ENCODE data around the gene ELAPOR1. TPM values are rescaled to one million over a fixed set of nuclear protein-coding genes. Genes with fewer than 3 reads are reported as not detected.

Gene ELAPOR1
- total and polyA plus RNA-seq, 8 donors = 46.9 to 186 (median 143) TPM

DNA sequence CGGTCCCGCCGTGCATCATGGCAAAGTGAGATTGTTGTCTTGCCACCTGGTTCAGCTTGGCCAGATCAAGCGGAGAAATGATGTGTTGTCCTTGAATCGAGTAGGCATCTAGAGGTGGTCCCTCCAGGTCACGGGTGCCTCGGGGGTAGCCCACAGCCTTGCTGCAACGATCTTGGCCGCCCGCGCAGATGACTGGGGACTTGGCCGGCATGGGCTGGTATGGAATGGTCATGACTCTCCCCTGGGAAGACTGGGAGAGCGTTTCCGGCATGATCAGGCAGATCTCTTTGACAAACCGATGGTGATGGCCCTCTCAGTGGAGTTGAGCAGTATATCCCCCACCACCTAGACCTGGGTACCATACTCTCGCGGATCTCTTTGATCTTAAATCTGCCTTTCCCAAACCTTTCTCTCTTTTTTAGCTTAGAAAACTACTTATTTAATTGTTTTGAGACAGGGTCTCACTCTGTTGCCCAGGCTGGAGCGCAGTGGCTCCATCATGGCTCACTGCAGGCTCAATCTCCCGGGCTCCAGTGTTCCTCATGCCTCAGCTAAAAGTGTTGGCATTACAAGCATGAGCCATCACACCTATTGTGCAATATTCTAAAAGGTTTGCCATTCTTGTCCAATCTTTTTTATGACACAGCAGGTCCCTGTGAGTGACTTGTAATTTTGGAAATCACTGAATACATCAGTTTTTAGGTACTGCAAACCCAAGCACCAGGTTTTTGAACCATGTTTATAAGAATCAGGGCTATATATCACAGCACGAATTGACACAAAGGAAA is 9.4 kb upstream of the ELAPOR1 start:
- ATAC-seq (no peak), DNase-seq (no peak), FAIRE-seq (no peak)
- intact Hi-C loops (cut with DNase I) = loop anchor here in 1 of 3 donors (10.0 kb wide), 1 partner anchor 90 kb away; no protein-coding TSS in a partner anchor
- Histone ChIP-seq H3K36me3 (no peaks in the 10 kb centered on the region), H3K9me3 (no peaks in the 10 kb centered on the region), H3K4me3 (no peak overlapping the region), H3K27me3 (no peaks in the 10 kb centered on the region), H3K27ac (no peak overlapping the region), H3K4me1 (peaks cover 0 to 10% (median 0%) of the 10 kb centered on the region in 3 donors)
- 88 to 90% methylated on average over 20 of the region's 20 CpGs for WGBS, 2 donors
- TF ChIP-seq CTCF (IDR thresholded peaks at IDR 0.05) = no peak

- ATAC-seq (no peak), DNase-seq (no peak), FAIRE-seq (no peak)
- WGBS, 2 donors = 52 to 59% methylated on average over 4 of the region's 4 CpGs
- intact Hi-C loops (cut with DNase I) = loop anchor here in 1 of 3 donors (10.0 kb wide), 1 partner anchor 89 kb away; no protein-coding TSS in a partner anchor
- H3K4me3 ChIP-seq = no peak overlapping the region
- peaks cover 0 to 9% (median 0%) of the 10 kb centered on the region in 3 donors for H3K4me1 ChIP-seq
- no peaks in the 10 kb centered on the region for H3K36me3 ChIP-seq
- H3K9me3 ChIP-seq = no peaks in the 10 kb centered on the region
- no peak for TF ChIP-seq CTCF (IDR thresholded peaks at IDR 0.05)
- no peak overlapping the region for H3K27ac ChIP-seq
- H3K27me3 ChIP-seq = no peaks in the 10 kb centered on the region
These were observed 8.0 kb upstream of the ELAPOR1 start for GRCh38 chr1:109105881-109106280.

- DNase-seq (no peak), ATAC-seq (no peak), FAIRE-seq (no peak)
- peaks cover 0 to under 1% (median 0%) of the 10 kb centered on the region in 3 donors for H3K4me1 ChIP-seq
- intact Hi-C loops (cut with DNase I) = loop anchor here in 1 of 3 donors (10.0 kb wide), 1 partner anchor 87 kb away; no protein-coding TSS in a partner anchor
- 83 to 88% methylated on average over 7 of the region's 7 CpGs for WGBS, 2 donors
- H3K36me3 ChIP-seq = no peaks in the 10 kb centered on the region
- no peak for TF ChIP-seq CTCF (IDR thresholded peaks at IDR 0.05)
- no peak overlapping the region for H3K27ac ChIP-seq
- no peaks in the 10 kb centered on the region for H3K27me3 ChIP-seq
- no peaks in the 10 kb centered on the region for H3K9me3 ChIP-seq
- H3K4me3 ChIP-seq = no peak overlapping the region
These were observed 6.1 kb upstream of the ELAPOR1 start for GRCh38 chr1:109107785-109108184.

- FAIRE-seq (no peak), ATAC-seq (no peak), DNase-seq (no peak)
- WGBS, 2 donors = 70 to 76% methylated on average over 3 of the region's 3 CpGs
- TF ChIP-seq CTCF (IDR thresholded peaks at IDR 0.05) = no peak
- H3K27me3 ChIP-seq = no peaks in the 10 kb centered on the region
- H3K9me3 ChIP-seq = no peaks in the 10 kb centered on the region
- no peaks in the 10 kb centered on the region for H3K36me3 ChIP-seq
- H3K27ac ChIP-seq = no peak overlapping the region
- H3K4me1 ChIP-seq = peaks cover 0 to 10% (median 0%) of the 10 kb centered on the region in 3 donors
- H3K4me3 ChIP-seq = no peak overlapping the region
- intact Hi-C loops (cut with DNase I) = loop anchor here in 1 of 3 donors (10.0 kb wide), 1 partner anchor 85 kb away; no protein-coding TSS in a partner anchor
These were observed 4.0 kb upstream of the ELAPOR1 start for GRCh38 chr1:109109906-109110305.

All from pancreas (tissue), 10 donors.